Tibial artery (tissue), 4 donors: ENCODE measurements around the gene LRRC8C.

Experiments used
- DNase-seq, 2 donors: peaks; one replicate each; pipeline ENCODE4 v3.0.0-alpha.2; 2019
- H3K27ac ChIP-seq, 2 donors: fragments of 200-600 bp; sonication (generic) in 1 of 2; 1 replicate in 1 of 2; 2 replicates in 1 of 2; pipeline ENCODE4 v1.5.1; 2018 to 2019; ENCODE audit warnings: mild to moderate bottlenecking in 1 of 2
- H3K27me3 ChIP-seq, 2 donors: fragments of 200-600 bp; sonication (generic) in 1 of 2; one replicate each; pipeline versions ENCODE4 v1.5.1 to v1.6.0; 2016 to 2019
- H3K36me3 ChIP-seq, 3 donors: fragments of 200-600 bp; sonication (generic) in 2 of 3; one replicate each; pipeline ENCODE4 v1.5.1; 2016 to 2019; ENCODE audit warnings: mild to moderate bottlenecking in 2 of 3
- H3K4me1 ChIP-seq, 4 donors: fragments of 200-600 bp; sonication (generic) in 2 of 4; 1 replicate in 3 of 4; 2 replicates in 1 of 4; pipeline ENCODE4 v1.5.1; 2016 to 2019
- H3K4me3 ChIP-seq, 2 donors: fragments of 200-600 bp; sonication (generic) in 1 of 2; 1 replicate in 1 of 2; 2 replicates in 1 of 2; pipeline ENCODE4 v1.5.1; 2018 to 2019; ENCODE audit warnings: mild to moderate bottlenecking in 2 of 2
- H3K9me3 ChIP-seq, 3 donors: fragments of 200-600 bp; sonication (generic) in 1 of 3; one replicate each; pipeline ENCODE4 v1.5.1; 2016 to 2019
- CTCF ChIP-seq, 2 experiments: fragments of 200-600 bp in 1 of 2; fragments of 450-650 bp in 1 of 2; IDR thresholded peaks; one replicate each; pipeline ENCODE4 v1.5.1; 2017 to 2019; ENCODE audit warnings: antibody characterized with exemption in 2 of 2, mild to moderate bottlenecking in 1 of 2, moderate library complexity in 1 of 2
- intact Hi-C: fragments of 100-400 bp; cut with DNase I; formaldehyde crosslinking; loops from one replicate; pipeline ENCODE4 v1.15.0; 2023; ENCODE audit warnings: low total_unique reads

Gene LRRC8C

DNA sequence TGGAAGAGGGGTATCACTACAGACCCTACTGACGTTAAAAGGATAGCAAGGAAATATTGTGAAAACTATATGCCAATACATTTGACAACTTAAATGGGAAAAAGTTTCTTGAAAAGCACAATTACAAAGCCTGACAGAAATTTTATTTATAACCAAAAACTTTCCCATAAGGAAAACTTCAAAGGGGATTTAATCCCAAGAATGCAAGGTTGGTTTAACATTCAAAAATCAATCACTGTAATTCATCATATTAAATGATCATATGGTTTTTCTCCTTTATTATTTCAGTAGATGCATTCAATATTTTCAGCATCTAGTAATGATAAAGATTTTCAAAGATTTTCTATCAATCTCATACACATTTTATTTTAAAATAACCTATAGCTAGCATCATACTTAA is 13.3 kb downstream of the LRRC8C start:
- Histone ChIP-seq H3K4me3 (no peak overlapping the region), H3K36me3 (no peaks in the 10 kb centered on the region), H3K27me3 (no peaks in the 10 kb centered on the region), H3K4me1 (peaks cover 0 to 15% (median 0%) of the 10 kb centered on the region in 4 donors), H3K27ac (no peak overlapping the region), H3K9me3 (no peaks in the 10 kb centered on the region)
- intact Hi-C loops: no loop called here
- TF ChIP-seq CTCF (IDR thresholded peaks at IDR 0.05): no peak
- no peak for DNase-seq

- no peak overlapping the region for H3K27ac ChIP-seq
- no peaks in the 10 kb centered on the region for H3K9me3 ChIP-seq
- no peaks in the 10 kb centered on the region for H3K36me3 ChIP-seq
- intact Hi-C loops: no loop called here
- H3K4me1 ChIP-seq: peaks cover 0 to 24% (median 0%) of the 10 kb centered on the region in 4 donors
- H3K4me3 ChIP-seq: no peak overlapping the region
- no peak for DNase-seq
- no peaks in the 10 kb centered on the region for H3K27me3 ChIP-seq
- no peak for TF ChIP-seq CTCF (IDR thresholded peaks at IDR 0.05)
These were observed 16.9 kb downstream of the LRRC8C start for GRCh38 chr1:89649783-89650182.

GRCh38 chr1:89652373-89652772 is 19.5 kb downstream of the LRRC8C start:
- H3K36me3 ChIP-seq: no peaks in the 10 kb centered on the region
- peaks cover 0 to 28% (median 0%) of the 10 kb centered on the region in 4 donors for H3K4me1 ChIP-seq

GRCh38 chr1:89657886-89658285 is 25.0 kb downstream of the LRRC8C start:
- no peak for TF ChIP-seq CTCF (IDR thresholded peaks at IDR 0.05)
- intact Hi-C loops: no loop called here
- H3K4me1 ChIP-seq: peaks cover 0 to 37% (median 6%) of the 10 kb centered on the region in 4 donors
- H3K27ac ChIP-seq: no peak overlapping the region
- no peaks in the 10 kb centered on the region for H3K27me3 ChIP-seq
- no peak overlapping the region for H3K4me3 ChIP-seq
- no peaks in the 10 kb centered on the region for H3K9me3 ChIP-seq
- no peaks in the 10 kb centered on the region for H3K36me3 ChIP-seq
- no peak for DNase-seq

More at GRCh38 chr1:89652373-89652772, 19.5 kb downstream of the LRRC8C start:
- H3K27ac ChIP-seq: no peak overlapping the region
- H3K4me3 ChIP-seq: no peak overlapping the region
- intact Hi-C loops: no loop called here
- no peaks in the 10 kb centered on the region for H3K27me3 ChIP-seq
- no peak for TF ChIP-seq CTCF (IDR thresholded peaks at IDR 0.05)
- H3K9me3 ChIP-seq: no peaks in the 10 kb centered on the region
- no peak for DNase-seq

GRCh38 chr1:89659322-89660081 is 26.6 kb downstream of the LRRC8C start:
- TF ChIP-seq CTCF (IDR thresholded peaks at IDR 0.05): no peak
- Histone ChIP-seq H3K27me3 (no peaks in the 10 kb centered on the region), H3K36me3 (no peaks in the 10 kb centered on the region), H3K4me1 (peaks cover 0 to 37% (median 6%) of the 10 kb centered on the region in 4 donors), H3K4me3 (no peak overlapping the region), H3K27ac (no peak overlapping the region), H3K9me3 (no peaks in the 10 kb centered on the region)
- no peak for DNase-seq
- intact Hi-C loops: no loop called here
